ENCODE measurements around the gene HDGFL3.

The HDGFL3 gene

GRCh38 chr15:83132861-83133523 is 74.6 kb downstream of the HDGFL3 start:
- TF ChIP-seq CTCF (IDR thresholded peaks at IDR 0.05; ENCODE audit: low read depth, low read length) = no peak
- TF ChIP-seq EZH2phosphoT487 (IDR thresholded peaks at IDR 0.05; ENCODE audit: low read depth) = no peak
- Histone ChIP-seq H3K4me3 (ENCODE audit: low read length) (no peak overlapping the region), H2AFZ (ENCODE audit: low read depth, low read length) (no peak overlapping the region), H4K20me1 (ENCODE audit: insufficient read depth, low read length) (no peaks in the 10 kb centered on the region), H3K4me1 (ENCODE audit: low read length) (no peaks in the 10 kb centered on the region), H3K79me2 (ENCODE audit: low read length) (no peaks in the 10 kb centered on the region), H3K4me2 (ENCODE audit: low read length) (no peak overlapping the region), H3K27me3 (ENCODE audit: low read depth, low read length) (no peaks in the 10 kb centered on the region), H3K9me3 (ENCODE audit: insufficient read depth, low read length) (no peaks in the 10 kb centered on the region), H3K9ac (ENCODE audit: low read length) (no peak overlapping the region), H3K36me3 (replicated peaks; ENCODE audit: low read depth, low read length) (peaks cover 9% of the 10 kb centered on the region), H3K27ac (ENCODE audit: low read length) (no peak overlapping the region)

- H3K36me3 ChIP-seq (replicated peaks; ENCODE audit: low read depth, low read length) = peaks cover 9% of the 10 kb centered on the region
- H3K4me1 ChIP-seq (ENCODE audit: low read length) = no peaks in the 10 kb centered on the region
- no peaks in the 10 kb centered on the region for H3K79me2 ChIP-seq (ENCODE audit: low read length)
- no peak overlapping the region for H3K27ac ChIP-seq (ENCODE audit: low read length)
- H3K9me3 ChIP-seq (ENCODE audit: insufficient read depth, low read length) = no peaks in the 10 kb centered on the region
- no peaks in the 10 kb centered on the region for H3K27me3 ChIP-seq (ENCODE audit: low read depth, low read length)
- no peak overlapping the region for H3K4me2 ChIP-seq (ENCODE audit: low read length)
- H3K9ac ChIP-seq (ENCODE audit: low read length) = no peak overlapping the region
- no peak for TF ChIP-seq CTCF (IDR thresholded peaks at IDR 0.05; ENCODE audit: low read depth, low read length)
- no peak for TF ChIP-seq EZH2phosphoT487 (IDR thresholded peaks at IDR 0.05; ENCODE audit: low read depth)
- no peaks in the 10 kb centered on the region for H4K20me1 ChIP-seq (ENCODE audit: insufficient read depth, low read length)
- no peak overlapping the region for H2AFZ ChIP-seq (ENCODE audit: low read depth, low read length)
- no peak overlapping the region for H3K4me3 ChIP-seq (ENCODE audit: low read length)
Measured at GRCh38 chr15:83129791-83130190, 77.8 kb downstream of the HDGFL3 start.

GRCh38 chr15:83127547-83128150 is 80.0 kb downstream of the HDGFL3 start:
- Histone ChIP-seq H3K4me1 (ENCODE audit: low read length) (no peaks in the 10 kb centered on the region), H3K4me2 (ENCODE audit: low read length) (no peak overlapping the region), H3K36me3 (replicated peaks; ENCODE audit: low read depth, low read length) (peaks cover 9% of the 10 kb centered on the region), H2AFZ (ENCODE audit: low read depth, low read length) (no peak overlapping the region), H3K4me3 (ENCODE audit: low read length) (no peak overlapping the region), H3K27ac (ENCODE audit: low read length) (no peak overlapping the region), H3K27me3 (ENCODE audit: low read depth, low read length) (no peaks in the 10 kb centered on the region), H3K9me3 (ENCODE audit: insufficient read depth, low read length) (no peaks in the 10 kb centered on the region), H3K9ac (ENCODE audit: low read length) (no peak overlapping the region), H4K20me1 (ENCODE audit: insufficient read depth, low read length) (no peaks in the 10 kb centered on the region), H3K79me2 (ENCODE audit: low read length) (no peaks in the 10 kb centered on the region)
- TF ChIP-seq EZH2phosphoT487 (IDR thresholded peaks at IDR 0.05; ENCODE audit: low read depth) (no peak), CTCF (IDR thresholded peaks at IDR 0.05; ENCODE audit: low read depth, low read length) (no peak)

GRCh38 chr15:83123529-83123928 is 84.1 kb downstream of the HDGFL3 start:
- Histone ChIP-seq H3K79me2 (ENCODE audit: low read length) (no peaks in the 10 kb centered on the region), H3K4me1 (ENCODE audit: low read length) (no peaks in the 10 kb centered on the region), H2AFZ (ENCODE audit: low read depth, low read length) (no peak overlapping the region), H3K9me3 (ENCODE audit: insufficient read depth, low read length) (no peaks in the 10 kb centered on the region), H3K9ac (ENCODE audit: low read length) (no peak overlapping the region), H3K36me3 (replicated peaks; ENCODE audit: low read depth, low read length) (no peaks in the 10 kb centered on the region), H3K27ac (ENCODE audit: low read length) (no peak overlapping the region), H3K4me3 (ENCODE audit: low read length) (no peak overlapping the region), H4K20me1 (ENCODE audit: insufficient read depth, low read length) (no peaks in the 10 kb centered on the region), H3K4me2 (ENCODE audit: low read length) (no peak overlapping the region), H3K27me3 (ENCODE audit: low read depth, low read length) (no peaks in the 10 kb centered on the region)
- no peak for TF ChIP-seq CTCF (IDR thresholded peaks at IDR 0.05; ENCODE audit: low read depth, low read length)
- TF ChIP-seq EZH2phosphoT487 (IDR thresholded peaks at IDR 0.05; ENCODE audit: low read depth) = no peak

All from OCI-LY3 (cell line).